A673 (cell line): ENCODE results near the gene SIX2.

Experiments
- CTCF ChIP-seq: fragments of 300-800, 200-600 bp; sonication (generic); conservative IDR thresholded peaks from 2 replicates; pipeline ENCODE4 v1.5.1; 2017; ENCODE audit warnings: low read depth, mild to moderate bottlenecking, antibody characterized with exemption, low read length, moderate library complexity, mixed read lengths
- EZH2 ChIP-seq: fragments of 200-600 bp; sonication (generic); IDR thresholded peaks from 2 replicates; pipeline ENCODE4 v1.6.1; 2017; ENCODE audit warnings: borderline replicate concordance, low read depth, mild to moderate bottlenecking, mixed read lengths, antibody characterized with exemption, low read length; ENCODE audit not compliant: poor library complexity, severe bottlenecking

DNA sequence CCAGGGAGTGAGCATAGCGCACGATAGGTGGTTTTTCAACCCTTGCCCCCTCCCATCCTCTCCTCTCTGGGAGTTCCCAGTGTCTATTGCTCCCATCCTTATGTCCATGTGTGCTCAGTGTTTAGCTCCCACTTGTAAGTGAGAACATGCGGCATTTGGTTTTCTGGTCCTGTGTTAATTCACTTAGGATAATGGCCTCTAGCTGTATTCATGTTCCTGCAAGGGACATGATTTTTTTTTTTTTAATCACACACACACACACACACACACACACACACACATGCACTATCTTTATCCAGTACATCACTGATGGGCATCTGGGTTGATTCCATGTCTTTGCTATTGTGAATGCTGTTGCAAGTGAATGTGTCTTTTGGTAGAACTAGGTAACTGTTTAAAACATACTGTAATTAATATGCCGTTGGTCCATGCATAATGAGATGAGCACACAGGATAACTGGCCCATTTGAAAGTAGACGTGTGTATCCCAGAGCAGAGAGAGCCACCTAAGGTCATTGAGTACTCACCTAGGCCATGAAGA is 43.2 kb upstream of the SIX2 start:
- TF ChIP-seq CTCF (no peak), EZH2 (no peak)
